Type B pancreatic cell (in vitro differentiated cells): ENCODE data around the gene PRR5. TPM values are rescaled to one million over a fixed set of nuclear protein-coding genes. Genes with fewer than 3 reads are reported as not detected.

ENCODE experiments used
- DNase-seq: peaks from one replicate; pipeline ENCODE4 v3.0.0; 2021; ENCODE audit warnings: mixed read lengths; ENCODE audit not compliant: unreplicated experiment; ENCODE audit errors: extremely low spot score
- H3K27ac Mint-ChIP-seq: 2 replicates; pipeline ENCODE4 v1.8.0; 2021; ENCODE audit warnings: mild to moderate bottlenecking, mixed read lengths
- H3K27me3 Mint-ChIP-seq: 2 replicates; pipeline ENCODE4 v1.8.0; 2021; ENCODE audit warnings: mixed read lengths
- H3K36me3 Mint-ChIP-seq: 2 replicates; pipeline ENCODE4 v1.8.0; 2021; ENCODE audit warnings: mixed read lengths
- H3K4me1 Mint-ChIP-seq: one replicate; pipeline ENCODE4 v1.8.0; 2021; ENCODE audit warnings: mixed read lengths; ENCODE audit not compliant: unreplicated experiment
- H3K4me3 Mint-ChIP-seq: 2 replicates; pipeline ENCODE4 v1.8.0; 2021; ENCODE audit warnings: mild to moderate bottlenecking, mixed read lengths
- H3K9me3 Mint-ChIP-seq: 2 replicates; pipeline ENCODE4 v1.8.0; 2021; ENCODE audit warnings: mixed read lengths
- total RNA-seq: library from RNA; stranded (reverse); gene quantifications from 2 replicates; pipeline ENCODE4 v1.2.1, GENCODE V29; 2021; ENCODE audit warnings: low replicate concordance
- TF ChIP-seq, protein P1 (sequence below): fragments of 200-600 bp; sonication (generic); conservative IDR thresholded peaks from 2 replicates; pipeline ENCODE4 v1.5.0; 2021; ENCODE audit warnings: antibody characterized with exemption, mild to moderate bottlenecking

PRR5 gene
- total RNA-seq, 1 donor from 2014 or later = 21.2 TPM

GRCh38 chr22:44724859-44725258 is 22.9 kb downstream of the PRR5 start:
- TF ChIP-seq, protein P1, sequence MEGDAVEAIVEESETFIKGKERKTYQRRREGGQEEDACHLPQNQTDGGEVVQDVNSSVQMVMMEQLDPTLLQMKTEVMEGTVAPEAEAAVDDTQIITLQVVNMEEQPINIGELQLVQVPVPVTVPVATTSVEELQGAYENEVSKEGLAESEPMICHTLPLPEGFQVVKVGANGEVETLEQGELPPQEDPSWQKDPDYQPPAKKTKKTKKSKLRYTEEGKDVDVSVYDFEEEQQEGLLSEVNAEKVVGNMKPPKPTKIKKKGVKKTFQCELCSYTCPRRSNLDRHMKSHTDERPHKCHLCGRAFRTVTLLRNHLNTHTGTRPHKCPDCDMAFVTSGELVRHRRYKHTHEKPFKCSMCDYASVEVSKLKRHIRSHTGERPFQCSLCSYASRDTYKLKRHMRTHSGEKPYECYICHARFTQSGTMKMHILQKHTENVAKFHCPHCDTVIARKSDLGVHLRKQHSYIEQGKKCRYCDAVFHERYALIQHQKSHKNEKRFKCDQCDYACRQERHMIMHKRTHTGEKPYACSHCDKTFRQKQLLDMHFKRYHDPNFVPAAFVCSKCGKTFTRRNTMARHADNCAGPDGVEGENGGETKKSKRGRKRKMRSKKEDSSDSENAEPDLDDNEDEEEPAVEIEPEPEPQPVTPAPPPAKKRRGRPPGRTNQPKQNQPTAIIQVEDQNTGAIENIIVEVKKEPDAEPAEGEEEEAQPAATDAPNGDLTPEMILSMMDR = no peak
- no peaks in the 10 kb centered on the region for H3K36me3 Mint-ChIP-seq
- H3K27ac Mint-ChIP-seq = no peak overlapping the region
- H3K4me1 Mint-ChIP-seq = peaks cover 8% of the 10 kb centered on the region
- no peak overlapping the region for H3K4me3 Mint-ChIP-seq
- no peaks in the 10 kb centered on the region for H3K27me3 Mint-ChIP-seq
- no peaks in the 10 kb centered on the region for H3K9me3 Mint-ChIP-seq
- no peak for DNase-seq

- Mint-ChIP-seq H3K36me3 (no peaks in the 10 kb centered on the region), H3K9me3 (no peaks in the 10 kb centered on the region), H3K4me3 (no peak overlapping the region), H3K4me1 (peaks cover 4% of the 10 kb centered on the region), H3K27me3 (no peaks in the 10 kb centered on the region), H3K27ac (no peak overlapping the region)
- TF ChIP-seq, protein P1 = no peak
- DNase-seq = no peak
These were observed 24.4 kb downstream of the PRR5 start for GRCh38 chr22:44726439-44726838.

DNA sequence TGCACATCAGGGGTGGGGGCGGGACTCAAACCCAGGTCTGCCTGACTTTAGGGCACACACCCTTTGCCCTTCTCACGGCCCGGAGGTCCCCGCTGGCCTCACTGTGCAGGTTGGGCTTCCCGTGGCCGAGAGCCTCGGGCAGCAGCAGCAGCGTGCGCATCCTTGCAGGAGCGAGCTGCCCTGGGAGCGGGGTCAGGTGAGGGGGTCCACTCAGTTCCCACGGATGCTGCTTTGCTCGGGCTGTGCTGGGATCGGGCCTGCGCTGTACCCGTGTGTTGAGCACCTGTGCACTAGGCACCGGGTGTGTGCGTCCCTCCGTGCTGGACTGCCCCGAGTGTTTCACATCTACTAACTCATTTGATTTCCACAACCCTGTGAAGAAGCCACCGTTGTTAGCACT is 25.1 kb downstream of the PRR5 start:
- Mint-ChIP-seq H3K36me3 (no peaks in the 10 kb centered on the region), H3K27ac (no peak overlapping the region), H3K4me3 (no peak overlapping the region), H3K9me3 (no peaks in the 10 kb centered on the region), H3K4me1 (peaks cover 4% of the 10 kb centered on the region), H3K27me3 (no peaks in the 10 kb centered on the region)
- TF ChIP-seq, protein P1 = no peak
- DNase-seq = no peak

DNA sequence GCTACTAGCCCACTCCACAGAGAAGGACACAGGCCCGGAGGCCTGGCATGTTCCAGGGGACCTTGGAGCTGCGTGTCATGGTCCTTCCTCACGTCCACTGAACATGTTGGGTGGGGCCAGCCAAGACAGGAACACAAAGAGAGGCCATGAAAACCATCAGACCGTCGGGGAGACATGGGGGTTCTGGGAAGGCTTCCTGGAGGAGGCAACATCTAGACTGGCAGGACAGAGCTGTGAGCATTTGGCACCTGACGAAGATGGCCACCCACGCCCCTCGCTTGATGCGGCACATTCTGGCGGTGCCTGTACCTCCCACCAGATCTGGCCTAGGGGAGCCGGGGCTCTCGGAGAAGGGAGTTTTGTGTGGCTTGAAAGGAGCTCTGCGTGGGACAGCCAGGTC is 25.7 kb downstream of the PRR5 start:
- TF ChIP-seq, protein P1 = no peak
- no peak overlapping the region for H3K4me3 Mint-ChIP-seq
- peaks cover 4% of the 10 kb centered on the region for H3K4me1 Mint-ChIP-seq
- H3K9me3 Mint-ChIP-seq = no peaks in the 10 kb centered on the region
- H3K27ac Mint-ChIP-seq = no peak overlapping the region
- no peaks in the 10 kb centered on the region for H3K36me3 Mint-ChIP-seq
- no peaks in the 10 kb centered on the region for H3K27me3 Mint-ChIP-seq
- no peak for DNase-seq

GRCh38 chr22:44728761-44729324 is 26.8 kb downstream of the PRR5 start:
- Mint-ChIP-seq H3K27ac (peak overlapping the region; percentile 56), H3K27me3 (no peaks in the 10 kb centered on the region), H3K9me3 (no peaks in the 10 kb centered on the region), H3K36me3 (no peaks in the 10 kb centered on the region), H3K4me3 (no peak overlapping the region), H3K4me1 (peaks cover 4% of the 10 kb centered on the region)
- TF ChIP-seq, protein P1 = no peak
- DNase-seq = no peak
